Left lung (tissue), 10 donors: ENCODE measurements around the gene WDR18. TPM values are rescaled to one million over a fixed set of nuclear protein-coding genes. Genes with fewer than 3 reads are reported as not detected.
A peak's percentile ranks its signal among the peaks of the same experiment; 100 is the strongest.

ENCODE experiments used
- ATAC-seq: fragments of 200-7000 bp; cut with Tn5 transposase; one replicate; pipeline ENCODE4 v1.9.1; 2020; ENCODE audit warnings: moderate library complexity
- DNase-seq, 4 donors: peaks; one replicate each; pipeline ENCODE4 v3.0.0-alpha.2; 2013 to 2020
- H3K27ac ChIP-seq, 2 donors: fragments of 200-600 bp; sonication (generic) in 1 of 2; one replicate each; pipeline versions ENCODE4 v1.5.0 to v1.8.0; 2020 to 2021
- H3K27me3 ChIP-seq, 2 donors: fragments of 200-600 bp; sonication (generic) in 1 of 2; one replicate each; pipeline versions ENCODE4 v1.5.0 to v1.8.0; 2020 to 2021
- H3K36me3 ChIP-seq, 2 donors: fragments of 200-600 bp; sonication (generic) in 1 of 2; one replicate each; pipeline versions ENCODE4 v1.5.0 to v1.8.0; 2020 to 2021
- H3K4me1 ChIP-seq, 2 donors: fragments of 200-600 bp; one replicate each; pipeline ENCODE4 v1.8.0; 2021
- H3K4me3 ChIP-seq, 2 donors: fragments of 200-600 bp; sonication (generic) in 1 of 2; one replicate each; pipeline versions ENCODE4 v1.5.0 to v1.8.0; 2020 to 2021; ENCODE audit warnings: mild to moderate bottlenecking in 1 of 2
- H3K9me3 ChIP-seq, 2 donors: fragments of 200-600 bp; sonication (generic) in 1 of 2; one replicate each; pipeline versions ENCODE4 v1.5.0 to v1.8.0; 2020 to 2021
- intact Hi-C, 2 donors: fragments of 100-400 bp; cut with DNase I; formaldehyde crosslinking; loops; one replicate each; pipeline versions ENCODE4 v1.11.2 to v1.14.2; 2022
- polyA plus RNA-seq, 6 donors: library from polyadenylated mRNA; unstranded; fragments of 120-200 nt; gene quantifications; one replicate each; pipeline ENCODE4 v1.2.1, GENCODE V29; 2013; ENCODE audit not compliant: insufficient read length in 6 of 6
- total RNA-seq, 2 donors: library from RNA; stranded (reverse); fragmentation: NEBNext Ultra II Directional; extraction: Animal tissue kit (Norgen Biotek cat#: 25700); gene quantifications; one replicate each; pipeline ENCODE4 v1.2.1, GENCODE V29; 2021
- TF ChIP-seq, protein P1 (sequence below), 2 donors: fragments of 200-600 bp; sonication (generic) in 1 of 2; IDR thresholded peaks; one replicate each; pipeline versions ENCODE4 v1.5.0 to v1.8.0; 2021; ENCODE audit warnings: antibody characterized with exemption in 2 of 2
- donor health status: DM: no; HTN: yes; CAD: no.
- donor health status: DM: no; HTN: no; CAD: no.

WDR18 gene
- total and polyA plus RNA-seq, 8 donors: 26.6 to 40.7 (median 35.4) TPM

DNA sequence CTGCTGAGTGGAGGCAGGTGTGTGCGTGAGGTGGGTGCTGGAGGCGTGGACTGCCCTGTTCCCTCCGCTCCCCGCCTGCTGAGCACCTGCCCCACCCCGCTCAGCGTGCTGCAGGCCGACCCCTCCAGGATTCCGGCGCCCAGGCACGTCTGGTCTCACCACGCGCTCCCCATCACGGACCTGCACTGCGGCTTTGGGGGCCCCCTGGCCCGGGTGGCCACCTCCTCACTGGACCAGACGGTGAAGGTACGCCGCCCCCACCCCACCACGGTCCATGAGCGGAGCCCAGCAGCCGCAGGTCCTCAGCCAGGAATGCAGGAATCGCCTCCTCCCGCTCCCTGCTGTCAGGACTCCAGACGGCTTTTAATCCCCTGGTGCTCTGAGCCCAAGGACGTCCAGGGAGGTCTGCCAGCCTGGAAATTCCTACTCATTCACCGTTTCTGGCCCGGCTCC is 6.0 kb downstream of the WDR18 start:
- H3K27me3 ChIP-seq: peaks cover 0 to 6% of the 10 kb centered on the region in 2 donors
- H3K36me3 ChIP-seq: peaks cover 0 to 77% of the 10 kb centered on the region in 2 donors
- H3K4me1 ChIP-seq: peaks cover 0 to 8% of the 10 kb centered on the region in 2 donors
- DNase-seq (peak in 1 of 4 donors; percentile 77), ATAC-seq (no peak)
- H3K4me3 ChIP-seq: no peak overlapping the region
- intact Hi-C loops: no loop called here
- no peak overlapping the region for H3K27ac ChIP-seq
- TF ChIP-seq, protein P1, sequence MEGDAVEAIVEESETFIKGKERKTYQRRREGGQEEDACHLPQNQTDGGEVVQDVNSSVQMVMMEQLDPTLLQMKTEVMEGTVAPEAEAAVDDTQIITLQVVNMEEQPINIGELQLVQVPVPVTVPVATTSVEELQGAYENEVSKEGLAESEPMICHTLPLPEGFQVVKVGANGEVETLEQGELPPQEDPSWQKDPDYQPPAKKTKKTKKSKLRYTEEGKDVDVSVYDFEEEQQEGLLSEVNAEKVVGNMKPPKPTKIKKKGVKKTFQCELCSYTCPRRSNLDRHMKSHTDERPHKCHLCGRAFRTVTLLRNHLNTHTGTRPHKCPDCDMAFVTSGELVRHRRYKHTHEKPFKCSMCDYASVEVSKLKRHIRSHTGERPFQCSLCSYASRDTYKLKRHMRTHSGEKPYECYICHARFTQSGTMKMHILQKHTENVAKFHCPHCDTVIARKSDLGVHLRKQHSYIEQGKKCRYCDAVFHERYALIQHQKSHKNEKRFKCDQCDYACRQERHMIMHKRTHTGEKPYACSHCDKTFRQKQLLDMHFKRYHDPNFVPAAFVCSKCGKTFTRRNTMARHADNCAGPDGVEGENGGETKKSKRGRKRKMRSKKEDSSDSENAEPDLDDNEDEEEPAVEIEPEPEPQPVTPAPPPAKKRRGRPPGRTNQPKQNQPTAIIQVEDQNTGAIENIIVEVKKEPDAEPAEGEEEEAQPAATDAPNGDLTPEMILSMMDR (IDR thresholded peaks at IDR 0.05): no peak
- no peaks in the 10 kb centered on the region for H3K9me3 ChIP-seq

DNA sequence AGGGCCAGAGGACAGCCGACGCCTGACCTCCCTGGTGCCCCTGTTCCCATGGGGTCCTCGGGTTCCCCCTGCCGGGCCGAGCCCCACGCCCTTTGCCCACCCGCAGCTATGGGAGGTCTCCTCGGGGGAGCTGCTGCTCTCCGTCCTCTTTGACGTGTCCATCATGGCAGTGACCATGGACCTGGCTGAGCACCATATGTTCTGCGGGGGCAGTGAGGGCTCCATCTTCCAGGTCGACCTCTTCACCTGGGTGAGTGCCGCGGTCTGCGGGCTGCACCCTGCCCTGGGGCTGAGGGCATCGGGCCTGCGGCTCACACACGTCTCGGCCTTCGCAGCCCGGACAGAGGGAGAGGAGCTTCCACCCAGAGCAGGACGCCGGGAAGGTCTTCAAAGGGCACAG is 6.6 kb downstream of the WDR18 start:
- H3K27ac ChIP-seq: no peak overlapping the region
- H3K27me3 ChIP-seq: peaks cover 3 to 12% of the 10 kb centered on the region in 2 donors
- intact Hi-C loops: no loop called here
- peaks cover 0 to 76% of the 10 kb centered on the region in 2 donors for H3K36me3 ChIP-seq
- H3K9me3 ChIP-seq: no peaks in the 10 kb centered on the region
- TF ChIP-seq, protein P1 (IDR thresholded peaks at IDR 0.05): no peak
- ATAC-seq: no peak
- peak in 1 of 4 donors; percentile 75 for DNase-seq
- H3K4me3 ChIP-seq: no peak overlapping the region
- peaks cover 0 to 3% of the 10 kb centered on the region in 2 donors for H3K4me1 ChIP-seq

DNA sequence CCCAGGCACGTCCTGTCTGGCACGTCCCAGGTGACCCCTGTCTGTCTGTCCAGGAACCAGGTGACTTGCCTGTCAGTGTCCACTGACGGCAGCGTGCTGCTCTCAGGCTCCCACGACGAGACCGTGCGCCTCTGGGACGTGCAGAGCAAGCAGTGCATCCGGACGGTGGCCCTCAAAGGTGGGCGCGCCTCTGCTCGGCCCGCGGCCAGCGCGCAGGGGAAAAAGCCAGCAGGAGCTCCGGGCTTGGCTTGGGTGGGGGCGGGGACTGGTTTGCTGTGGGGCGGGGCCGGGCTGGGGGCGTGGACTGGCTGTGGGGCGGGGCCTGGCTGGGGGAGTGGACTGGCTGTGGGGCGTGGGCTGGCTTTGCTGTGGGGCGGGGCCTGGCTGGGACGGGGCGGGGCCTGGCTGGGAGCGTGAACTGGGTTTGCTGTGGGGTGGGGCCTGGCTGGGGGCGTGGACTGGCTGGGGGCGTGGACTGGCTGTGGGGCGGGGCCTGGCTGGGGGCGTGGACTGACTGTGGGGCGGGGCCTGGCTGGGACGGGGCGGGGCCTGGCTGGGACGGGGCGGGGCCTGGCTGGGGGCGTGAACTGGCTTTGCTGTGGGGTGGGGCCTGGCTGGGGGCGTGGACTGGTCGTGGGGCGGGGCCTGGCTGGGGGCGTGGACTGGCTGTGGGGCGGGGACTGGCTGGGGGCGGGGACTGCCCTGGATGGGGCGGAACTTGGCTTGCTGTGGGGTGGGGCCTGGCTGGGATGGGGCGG is 7.2 kb downstream of the WDR18 start:
- peaks cover 0 to 6% of the 10 kb centered on the region in 2 donors for H3K4me1 ChIP-seq
- ATAC-seq (no peak), DNase-seq (peak in 1 of 4 donors; percentile 86)
- no peak overlapping the region for H3K4me3 ChIP-seq
- TF ChIP-seq, protein P1 (IDR thresholded peaks at IDR 0.05): no peak
- intact Hi-C loops: no loop called here
- H3K27ac ChIP-seq: no peak overlapping the region
- H3K9me3 ChIP-seq: no peaks in the 10 kb centered on the region
- H3K36me3 ChIP-seq: peaks cover 0 to 70% of the 10 kb centered on the region in 2 donors
- H3K27me3 ChIP-seq: peaks cover 9 to 18% of the 10 kb centered on the region in 2 donors

DNA sequence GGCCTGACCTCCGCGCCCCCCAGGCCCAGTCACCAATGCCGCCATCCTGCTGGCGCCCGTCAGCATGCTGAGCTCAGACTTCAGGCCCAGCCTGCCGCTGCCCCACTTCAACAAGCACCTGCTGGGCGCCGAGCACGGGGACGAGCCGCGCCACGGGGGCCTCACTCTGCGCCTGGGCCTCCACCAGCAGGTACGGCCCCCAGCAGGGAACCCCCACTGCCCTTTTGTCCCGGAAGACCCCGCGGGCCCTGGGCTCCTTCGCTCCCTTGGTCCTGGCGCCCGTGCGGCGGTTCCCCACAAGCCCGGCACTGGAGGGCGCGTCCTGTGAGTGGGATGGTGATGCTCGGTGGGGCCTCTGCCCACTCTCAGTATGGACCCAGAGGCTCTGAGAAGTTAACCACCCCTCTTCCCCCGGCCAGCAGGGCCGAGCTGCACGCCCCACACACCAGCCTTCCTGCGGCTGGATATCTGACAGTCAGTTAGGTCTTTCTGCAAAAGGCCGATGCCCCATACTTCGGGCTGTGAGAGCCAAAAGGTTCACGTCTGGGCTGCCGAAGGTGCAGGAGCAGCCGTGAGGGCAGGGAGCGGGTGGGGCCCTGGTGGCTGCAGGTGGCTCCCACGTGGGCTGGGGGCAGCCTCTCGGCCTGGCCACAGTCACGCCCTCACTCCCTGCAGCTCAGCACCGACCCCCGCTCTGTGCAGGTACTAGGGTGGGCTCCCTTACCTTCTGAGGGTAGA is 8.0 kb downstream of the WDR18 start:
- Histone ChIP-seq H3K27ac (no peak overlapping the region), H3K27me3 (peaks cover 17 to 25% of the 10 kb centered on the region in 2 donors), H3K36me3 (peaks cover 0 to 63% of the 10 kb centered on the region in 2 donors), H3K4me3 (no peak overlapping the region), H3K9me3 (no peaks in the 10 kb centered on the region), H3K4me1 (peaks cover 0 to 6% of the 10 kb centered on the region in 2 donors)
- peak in 1 of 4 donors; percentile 79 for DNase-seq
- intact Hi-C loops: no loop called here
- TF ChIP-seq, protein P1 (IDR thresholded peaks at IDR 0.05): no peak
- ATAC-seq: no peak

DNA sequence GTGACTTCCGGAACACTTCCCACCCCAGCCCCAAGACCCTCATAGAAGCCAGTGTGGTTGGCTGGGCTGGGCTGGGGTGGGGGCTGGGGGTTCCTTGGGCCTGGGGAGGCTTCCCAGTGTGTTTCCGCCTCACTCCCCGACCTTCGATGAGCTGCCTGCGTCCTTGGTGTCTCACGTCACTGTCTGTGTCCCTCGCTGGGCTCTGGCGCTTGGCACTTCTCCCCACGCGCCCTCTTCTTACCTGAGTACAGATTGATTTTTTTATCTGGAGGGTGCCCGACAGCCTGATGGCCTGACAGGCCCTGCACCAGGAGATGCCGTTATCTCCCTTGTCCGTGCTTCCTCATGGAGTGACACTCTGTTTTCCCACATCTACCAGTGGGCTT is 8.5 kb downstream of the WDR18 start:
- Histone ChIP-seq H3K9me3 (no peaks in the 10 kb centered on the region), H3K36me3 (peaks cover 0 to 58% of the 10 kb centered on the region in 2 donors), H3K27ac (no peak overlapping the region), H3K27me3 (peaks cover 22 to 31% of the 10 kb centered on the region in 2 donors), H3K4me3 (no peak overlapping the region), H3K4me1 (peaks cover 0 to 6% of the 10 kb centered on the region in 2 donors)
- TF ChIP-seq, protein P1 (IDR thresholded peaks at IDR 0.05): no peak
- DNase-seq (no peak), ATAC-seq (no peak)
- intact Hi-C loops: no loop called here
